HG03565 (cell line): ENCODE data around the gene TMEM218.

Experiments
- ATAC-seq: cut with Tn5 transposase; IDR thresholded peaks from one replicate; pipeline ENCODE4 v1.9.1; 2021; ENCODE audit warnings: mild to moderate bottlenecking, moderate library complexity; ENCODE audit not compliant: unreplicated experiment

The TMEM218 gene

GRCh38 chr11:125078516-125079140 is 32.8 kb downstream of the TMEM218 start:
- no peak for ATAC-seq

- no peak for ATAC-seq
Observed at GRCh38 chr11:125078016-125078415, 33.4 kb downstream of the TMEM218 start.

- no peak for ATAC-seq
Observed at GRCh38 chr11:125076378-125076945, 35.0 kb downstream of the TMEM218 start.

- ATAC-seq = no peak
Observed at GRCh38 chr11:125075900-125076317, 35.5 kb downstream of the TMEM218 start.

- no peak for ATAC-seq
Observed at GRCh38 chr11:125075242-125075625, 36.2 kb downstream of the TMEM218 start.

- ATAC-seq = no peak
Observed at GRCh38 chr11:125074511-125075241, 36.8 kb downstream of the TMEM218 start.

GRCh38 chr11:125073616-125074483 is 37.6 kb downstream of the TMEM218 start:
- ATAC-seq = no peak

- ATAC-seq = no peak
Observed at GRCh38 chr11:125072961-125073590, 38.4 kb downstream of the TMEM218 start.

GRCh38 chr11:125072218-125072960 is 39.0 kb downstream of the TMEM218 start:
- peak; percentile 87 for ATAC-seq

- ATAC-seq = no peak
Observed at GRCh38 chr11:125071846-125072217, 39.6 kb downstream of the TMEM218 start.

- no peak for ATAC-seq
Observed at GRCh38 chr11:125071435-125071834, 40.0 kb downstream of the TMEM218 start.

- peak; percentile 67 for ATAC-seq
Observed at GRCh38 chr11:125070699-125071254, 40.6 kb downstream of the TMEM218 start.

GRCh38 chr11:125069796-125070195 is 41.6 kb downstream of the TMEM218 start:
- ATAC-seq = no peak

GRCh38 chr11:125069008-125069407 is 42.4 kb downstream of the TMEM218 start:
- no peak for ATAC-seq

- ATAC-seq = no peak
Observed at GRCh38 chr11:125068368-125068767, 43.1 kb downstream of the TMEM218 start.

GRCh38 chr11:125064070-125064469 is 47.4 kb downstream of the TMEM218 start:
- ATAC-seq = no peak

GRCh38 chr11:125063429-125064043 is 47.9 kb downstream of the TMEM218 start:
- ATAC-seq = no peak

GRCh38 chr11:125062931-125063428 is 48.4 kb downstream of the TMEM218 start, which contains the start of gene SLC37A2:
Gene SLC37A2 (plus strand): TSS chr11:125063305. CDS start chr11:125063368, 63 bp downstream.
- peak; percentile 84 for ATAC-seq
